Esophagus muscularis mucosa (tissue), 4 donors: ENCODE measurements around the gene BEST1. TPM values are rescaled to one million over a fixed set of nuclear protein-coding genes. Genes with fewer than 3 reads are reported as not detected.
A peak's percentile ranks its signal among the peaks of the same experiment; 100 is the strongest.
"Not testable (repeated sequence)": the region's sequence is repeated elsewhere in the genome, so short reads cannot be mapped to it uniquely, and the experiment has no call there.

Experiments used
- DNase-seq: peaks from one replicate; pipeline ENCODE4 v3.0.0-alpha.2; 2017; ENCODE audit errors: extremely low spot score
- H3K27ac ChIP-seq, 4 donors: fragments of 200-600 bp; sonication (generic); replicated peaks in 1 of 4; 1 replicate in 3 of 4; 2 replicates in 1 of 4; pipeline ENCODE4 v1.5.1; 2016 to 2019; ENCODE audit warnings: mild to moderate bottlenecking in 1 of 4
- H3K27me3 ChIP-seq, 4 donors: fragments of 200-600 bp; sonication (generic); one replicate each; pipeline versions ENCODE4 v1.5.1 to v1.6.0; 2016 to 2019
- H3K36me3 ChIP-seq, 4 donors: fragments of 200-600 bp; sonication (generic); one replicate each; pipeline ENCODE4 v1.5.1; 2016 to 2019
- H3K4me1 ChIP-seq, 4 donors: fragments of 200-600 bp; sonication (generic); one replicate each; pipeline ENCODE4 v1.5.1; 2016 to 2019
- H3K4me3 ChIP-seq, 4 donors: fragments of 200-600 bp; sonication (generic); 1 replicate in 2 of 4; 2 replicates in 2 of 4; pipeline ENCODE4 v1.5.1; 2016 to 2019; ENCODE audit warnings: mild to moderate bottlenecking in 4 of 4, moderate library complexity in 1 of 4
- H3K9me3 ChIP-seq, 4 donors: fragments of 200-600 bp; sonication (generic); 1 replicate in 3 of 4; 2 replicates in 1 of 4; pipeline ENCODE4 v1.5.1; 2016 to 2019
- CTCF ChIP-seq, 3 experiments: fragments of 200-600 bp in 2 of 3; fragments of 450-650 bp in 1 of 3; sonication (generic) in 2 of 3; IDR thresholded peaks; one replicate each; pipeline ENCODE4 v1.5.1; 2017 to 2019; ENCODE audit warnings: antibody characterized with exemption in 3 of 3, mild to moderate bottlenecking in 2 of 3, moderate library complexity in 1 of 3
- EP300 ChIP-seq: sonication (generic); formaldehyde crosslinking; IDR thresholded peaks from one replicate; pipeline ENCODE4 v1.6.1; 2017; ENCODE audit warnings: antibody characterized with exemption
- POLR2A ChIP-seq: fragments of 450-650 bp; IDR thresholded peaks from one replicate; pipeline ENCODE4 v1.6.1; 2017; ENCODE audit warnings: antibody characterized with exemption, moderate library complexity, mild to moderate bottlenecking, low read depth
- POLR2AphosphoS5 ChIP-seq, 2 donors: sonication (generic); formaldehyde crosslinking; IDR thresholded peaks; one replicate each; pipeline ENCODE4 v1.6.1; 2017; ENCODE audit warnings: antibody characterized with exemption in 2 of 2
- WGBS: methylation state at CpG from one replicate; pipeline ENCODE4 v1.1.5; 2018; 5-methylcytosine and 5-hydroxymethylcytosine counted together
- intact Hi-C: fragments of 100-400 bp; cut with DNase I; formaldehyde crosslinking; loops from one replicate; pipeline ENCODE4 v1.15.1; 2023
- total RNA-seq, 4 donors: library from RNA; depleted of rRNA; stranded (reverse); fragments of >200 nt; gene quantifications; one replicate each; pipeline versions ENCODE4 v1.1.0 to v1.2.1, GENCODE V29; 2016

Gene BEST1
- total RNA-seq, 4 donors from 2014 or later = 2.2 to 5.0 (median 4.3) TPM

GRCh38 chr11:62001450-62002191 lies 51.5 kb downstream of the BEST1 start:
- WGBS = 61% methylated on average over 12 of the region's 12 CpGs
- DNase-seq = no peak
- Histone ChIP-seq H3K9me3 (peaks cover 0 to 10% (median 8%) of the 10 kb centered on the region in 4 donors), H3K4me1 (peaks cover 0 to 20% (median 5%) of the 10 kb centered on the region in 4 donors), H3K27ac (peak overlapping the region in 1 of 4 donors; percentile 39), H3K36me3 (no peaks in the 10 kb centered on the region), H3K27me3 (no peaks in the 10 kb centered on the region), H3K4me3 (no peak overlapping the region)
- TF ChIP-seq POLR2AphosphoS5 (IDR thresholded peaks at IDR 0.05) (no peak), CTCF (IDR thresholded peaks at IDR 0.05) (no peak), EP300 (no peak), POLR2A (no peak)
- intact Hi-C loops = no loop called here

- Histone ChIP-seq H3K4me1 (peaks cover 0 to 20% (median 5%) of the 10 kb centered on the region in 4 donors), H3K27ac (peak overlapping the region in 1 of 4 donors; percentile 39)
- H3K4me3 ChIP-seq, H3K27me3 ChIP-seq, H3K9me3 ChIP-seq, H3K36me3 ChIP-seq, DNase-seq, intact Hi-C loops: not testable (repeated sequence)
- WGBS = 95% methylated on average over 8 of the region's 8 CpGs
These were observed 52.1 kb downstream of the BEST1 start for GRCh38 chr11:62002283-62002682.

GRCh38 chr11:62004473-62004872 lies 54.3 kb downstream of the BEST1 start:
- Histone ChIP-seq H3K4me1 (peaks cover 0 to 20% (median 5%) of the 10 kb centered on the region in 4 donors), H3K27me3 (no peaks in the 10 kb centered on the region), H3K36me3 (no peaks in the 10 kb centered on the region), H3K4me3 (no peak overlapping the region), H3K27ac (no peak overlapping the region), H3K9me3 (peaks cover 0 to 5% (median 3%) of the 10 kb centered on the region in 4 donors)
- 59% methylated on average over 2 of the region's 2 CpGs for WGBS
- no peak for DNase-seq
- intact Hi-C loops = no loop called here
- no peak for TF ChIP-seq POLR2A
- no peak for TF ChIP-seq EP300
- TF ChIP-seq CTCF (IDR thresholded peaks at IDR 0.05) = no peak
- TF ChIP-seq POLR2AphosphoS5 (IDR thresholded peaks at IDR 0.05) = no peak

GRCh38 chr11:62008193-62008592 lies 58.0 kb downstream of the BEST1 start:
- Histone ChIP-seq H3K27ac (no peak overlapping the region), H3K9me3 (no peaks in the 10 kb centered on the region), H3K36me3 (no peaks in the 10 kb centered on the region), H3K4me3 (no peak overlapping the region), H3K27me3 (no peaks in the 10 kb centered on the region), H3K4me1 (peaks cover 0 to 13% (median 5%) of the 10 kb centered on the region in 4 donors)
- WGBS = 96% methylated on average over 1 of the region's 1 CpG
- intact Hi-C loops = no loop called here
- DNase-seq = no peak
- TF ChIP-seq EP300 (no peak), POLR2AphosphoS5 (IDR thresholded peaks at IDR 0.05) (no peak), CTCF (IDR thresholded peaks at IDR 0.05) (no peak), POLR2A (no peak)

- DNase-seq = no peak
- H3K27ac ChIP-seq = no peak overlapping the region
- 97% methylated on average over 4 of the region's 4 CpGs for WGBS
- H3K27me3 ChIP-seq = no peaks in the 10 kb centered on the region
- no peak overlapping the region for H3K4me3 ChIP-seq
- no peaks in the 10 kb centered on the region for H3K36me3 ChIP-seq
- TF ChIP-seq POLR2AphosphoS5 (IDR thresholded peaks at IDR 0.05) (no peak), CTCF (IDR thresholded peaks at IDR 0.05) (no peak), EP300 (no peak), POLR2A (no peak)
- intact Hi-C loops = no loop called here
- no peaks in the 10 kb centered on the region for H3K9me3 ChIP-seq
- H3K4me1 ChIP-seq = no peaks in the 10 kb centered on the region
These were observed 60.9 kb downstream of the BEST1 start for GRCh38 chr11:62010935-62011528.
